K562 (cell line): ENCODE results near the gene TPGS1.

Source experiments
- XRCC5 ChIP-seq: fragments of 200-400 bp; formaldehyde crosslinking; IDR thresholded peaks from 2 replicates; pipeline ENCODE4 v1.6.1; 2017; ENCODE audit warnings: low read depth, mild to moderate bottlenecking, low read length
- ZC3H4 ChIP-seq: sonication (generic); formaldehyde crosslinking; IDR thresholded peaks from 2 replicates; pipeline ENCODE4 v1.9.0; 2021; ENCODE audit warnings: missing genetic modification reagents, borderline replicate concordance
- ZFP91 ChIP-seq: sonication (generic); formaldehyde crosslinking; IDR thresholded peaks from 2 replicates; pipeline ENCODE4 v1.8.0; 2022; ENCODE audit warnings: mild to moderate bottlenecking, missing genetic modification reagents
- ZNF24 ChIP-seq: fragments of 450-650 bp; IDR thresholded peaks from 2 replicates; pipeline ENCODE4 v1.6.1; 2016
- ZNF263 ChIP-seq: sonication (generic); formaldehyde crosslinking; IDR thresholded peaks from 2 replicates; pipeline ENCODE4 v1.8.0; 2022; ENCODE audit warnings: mild to moderate bottlenecking, missing genetic modification reagents, borderline replicate concordance

GRCh38 chr19:547117-547516, 39.8 kb downstream of the TPGS1 start:
- no peak for TF ChIP-seq ZFP91 (CRISPR knock-in tag)
- no peak for TF ChIP-seq ZNF24
- no peak for TF ChIP-seq ZNF263 (CRISPR knock-in tag)
- TF ChIP-seq ZC3H4 (CRISPR knock-in tag), result no peak
- TF ChIP-seq XRCC5, result no peak
